Subcutaneous adipose tissue (tissue), 4 donors: ENCODE data around the gene NUCKS1. TPM values are rescaled to one million over a fixed set of nuclear protein-coding genes. Genes with fewer than 3 reads are reported as not detected.

Source experiments
- total RNA-seq, 4 donors: library from RNA; depleted of rRNA; stranded (reverse); fragments of >200 nt; gene quantifications; one replicate each; pipeline ENCODE4 v1.1.0, GENCODE V29; 2016
- TF ChIP-seq, protein P1 (sequence below): fragments of 450-650 bp; IDR thresholded peaks from one replicate; pipeline ENCODE4 v1.5.1; 2016; ENCODE audit warnings: low read depth, mild to moderate bottlenecking, control low read depth, antibody characterized with exemption, moderate library complexity

Gene NUCKS1
- total RNA-seq, 4 donors from 2014 or later, result 60.2 to 111 (median 74.3) TPM

GRCh38 chr1:205769641-205770365 lies 19.8 kb upstream of the NUCKS1 start:
- TF ChIP-seq, protein P1, sequence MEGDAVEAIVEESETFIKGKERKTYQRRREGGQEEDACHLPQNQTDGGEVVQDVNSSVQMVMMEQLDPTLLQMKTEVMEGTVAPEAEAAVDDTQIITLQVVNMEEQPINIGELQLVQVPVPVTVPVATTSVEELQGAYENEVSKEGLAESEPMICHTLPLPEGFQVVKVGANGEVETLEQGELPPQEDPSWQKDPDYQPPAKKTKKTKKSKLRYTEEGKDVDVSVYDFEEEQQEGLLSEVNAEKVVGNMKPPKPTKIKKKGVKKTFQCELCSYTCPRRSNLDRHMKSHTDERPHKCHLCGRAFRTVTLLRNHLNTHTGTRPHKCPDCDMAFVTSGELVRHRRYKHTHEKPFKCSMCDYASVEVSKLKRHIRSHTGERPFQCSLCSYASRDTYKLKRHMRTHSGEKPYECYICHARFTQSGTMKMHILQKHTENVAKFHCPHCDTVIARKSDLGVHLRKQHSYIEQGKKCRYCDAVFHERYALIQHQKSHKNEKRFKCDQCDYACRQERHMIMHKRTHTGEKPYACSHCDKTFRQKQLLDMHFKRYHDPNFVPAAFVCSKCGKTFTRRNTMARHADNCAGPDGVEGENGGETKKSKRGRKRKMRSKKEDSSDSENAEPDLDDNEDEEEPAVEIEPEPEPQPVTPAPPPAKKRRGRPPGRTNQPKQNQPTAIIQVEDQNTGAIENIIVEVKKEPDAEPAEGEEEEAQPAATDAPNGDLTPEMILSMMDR, result no peak

- TF ChIP-seq, protein P1, result no peak
Observed at GRCh38 chr1:205767248-205767647, 17.3 kb upstream of the NUCKS1 start.

- TF ChIP-seq, protein P1, result no peak
Observed at GRCh38 chr1:205766570-205766969, 16.6 kb upstream of the NUCKS1 start.

DNA sequence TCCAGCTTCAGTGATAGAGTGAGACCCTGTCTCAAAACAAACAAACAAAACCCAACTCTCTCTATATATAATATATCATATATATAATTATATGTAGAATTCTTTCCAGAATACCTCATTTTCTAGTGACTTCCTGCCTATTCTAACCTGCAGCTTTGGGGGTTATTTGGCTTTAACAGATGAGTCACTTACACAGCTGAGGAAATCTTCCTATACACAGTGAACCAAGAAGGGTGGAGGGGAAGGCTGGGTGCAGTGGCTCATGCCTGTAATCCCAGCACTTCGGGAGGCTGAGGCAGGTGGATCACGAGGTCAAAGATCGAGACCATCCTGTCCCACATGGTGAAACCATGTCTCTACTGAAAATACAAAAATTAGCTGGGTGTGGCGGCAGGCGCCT lies 16.1 kb upstream of the NUCKS1 start:
- TF ChIP-seq, protein P1, result no peak

GRCh38 chr1:205764578-205764977 lies 14.6 kb upstream of the NUCKS1 start:
- TF ChIP-seq, protein P1, result no peak

DNA sequence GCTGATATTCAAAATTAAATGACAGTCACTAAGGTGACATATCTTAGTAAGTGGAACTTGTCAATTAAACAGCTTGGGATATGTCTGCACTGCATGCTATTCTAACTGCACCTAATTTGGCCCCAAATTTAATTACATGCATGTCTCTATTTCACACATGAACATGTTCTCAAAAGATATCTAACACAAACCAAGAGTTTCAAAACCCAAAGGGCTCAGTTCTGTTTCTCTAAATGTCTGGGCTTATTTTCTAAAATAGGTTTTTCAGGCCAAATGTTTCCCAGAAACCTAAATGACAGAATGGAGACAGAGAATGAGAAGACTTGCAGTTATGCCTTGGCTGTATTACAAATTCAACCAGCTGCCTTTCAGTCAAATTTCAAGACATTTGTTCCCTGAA lies 14.0 kb upstream of the NUCKS1 start:
- TF ChIP-seq, protein P1, result no peak

- TF ChIP-seq, protein P1, result no peak
Observed at GRCh38 chr1:205760606-205761005, 10.6 kb upstream of the NUCKS1 start.
